Spleen (tissue), 11 donors: ENCODE measurements around the gene ZFHX2. TPM values are rescaled to one million over a fixed set of nuclear protein-coding genes. Genes with fewer than 3 reads are reported as not detected.

Experiments
- DNase-seq: peaks from one replicate; pipeline ENCODE4 v3.0.0-alpha.2; 2020
- H3K27ac ChIP-seq, 8 donors: fragments of 200-600 bp; sonication (generic) in 7 of 8; 1 replicate in 4 of 8; 2 replicates in 4 of 8; pipeline versions ENCODE4 v1.5.0 to v1.8.0; 2016 to 2021; ENCODE audit warnings: inconsistent platforms in 4 of 8, mild to moderate bottlenecking in 4 of 8, moderate library complexity in 1 of 8
- H3K27me3 ChIP-seq, 7 donors: fragments of 200-600 bp; sonication (generic) in 6 of 7; replicated peaks in 1 of 7; 1 replicate in 4 of 7; 2 replicates in 3 of 7; pipeline versions ENCODE4 v1.5.0 to v1.8.0; 2016 to 2021; ENCODE audit warnings: inconsistent platforms in 3 of 7, mild to moderate bottlenecking in 1 of 7
- H3K36me3 ChIP-seq, 6 donors: fragments of 200-600 bp; sonication (generic) in 5 of 6; 1 replicate in 4 of 6; 2 replicates in 2 of 6; pipeline versions ENCODE4 v1.5.0 to v1.8.0; 2016 to 2021; ENCODE audit warnings: inconsistent platforms in 2 of 6
- H3K4me1 ChIP-seq, 6 donors: fragments of 200-600 bp; sonication (generic) in 5 of 6; 1 replicate in 3 of 6; 2 replicates in 3 of 6; pipeline versions ENCODE4 v1.5.0 to v1.8.0; 2016 to 2021; ENCODE audit warnings: inconsistent platforms in 3 of 6
- H3K4me3 ChIP-seq, 8 donors: fragments of 200-600 bp; sonication (generic) in 7 of 8; 1 replicate in 4 of 8; 2 replicates in 4 of 8; pipeline versions ENCODE4 v1.5.0 to v1.8.0; 2016 to 2021; ENCODE audit warnings: inconsistent platforms in 4 of 8, mild to moderate bottlenecking in 4 of 8, moderate library complexity in 2 of 8
- H3K9me3 ChIP-seq, 8 donors: fragments of 200-600 bp; sonication (generic) in 7 of 8; 1 replicate in 4 of 8; 2 replicates in 4 of 8; pipeline versions ENCODE4 v1.5.0 to v1.8.0; 2016 to 2021; ENCODE audit warnings: inconsistent platforms in 4 of 8
- CTCF ChIP-seq, 11 experiments: fragments of 200-600 bp in 7 of 11; fragments of 450-650 bp in 4 of 11; sonication (generic) in 4 of 11; IDR thresholded peaks in 8 of 11; conservative IDR thresholded peaks in 3 of 11; 1 replicate in 7 of 11; 2 replicates in 4 of 11; pipeline versions ENCODE4 v1.4.0 to v1.8.0; 2016 to 2021; ENCODE audit warnings: antibody characterized with exemption in 11 of 11, inconsistent platforms in 4 of 11, mild to moderate bottlenecking in 1 of 11
- POLR2A ChIP-seq, 3 donors: fragments of 450-650 bp; IDR thresholded peaks; one replicate each; pipeline ENCODE4 v1.5.1; 2017; ENCODE audit warnings: antibody characterized with exemption in 3 of 3, mild to moderate bottlenecking in 1 of 3
- POLR2AphosphoS5 ChIP-seq, 3 donors: sonication (generic); formaldehyde crosslinking; IDR thresholded peaks; one replicate each; pipeline ENCODE4 v1.5.1; 2017; ENCODE audit warnings: antibody characterized with exemption in 3 of 3
- WGBS, 5 donors: extraction: QIAGEN DNeasy Blood & Tissue Kit in 3 of 5; methylation state at CpG; one replicate each; pipeline versions ENCODE4 v1.1.5 to v1.1.7; 2013 to 2018; 5-methylcytosine and 5-hydroxymethylcytosine counted together
- intact Hi-C: fragments of 100-400 bp; cut with DNase I; formaldehyde crosslinking; loops from one replicate; pipeline ENCODE4 v1.15.0; 2023; ENCODE audit warnings: low total_unique reads
- polyA plus RNA-seq, 3 donors: library from polyadenylated mRNA; stranded (reverse); fragments of 200-250 nt; gene quantifications; one replicate each; pipeline ENCODE4 v1.2.1, GENCODE V29; 2013
- total RNA-seq, 7 donors: library from RNA; depleted of rRNA in 3 of 7; stranded (reverse); fragments of >200 nt in 3 of 7; fragmentation: NEBNext Ultra II Directional in 4 of 7; extraction: Animal tissue kit (Norgen Biotek cat#: 25700) in 4 of 7; gene quantifications; one replicate each; pipeline versions ENCODE4 v1.1.0 to v1.2.1, GENCODE V29; 2016 to 2021
- donor health status: healthy with polysubstance abuse.
- donor health status: DM: no; HTN: no; CAD: no; lungs with moderate emphysema.
- donor health status: DM: no; HTN: no; CAD: no.
- donor health status: Bipolar disorder and iron deficiency.
- donor health status: healthy.
- donor health status: DM: no; HTN: no; CAD: no.
- donor health status: DM: yes; HTN: yes; CAD: no.

The ZFHX2 gene
- total and polyA plus RNA-seq, 10 donors = 0.09 to 2.9 (median 1.0) TPM

DNA sequence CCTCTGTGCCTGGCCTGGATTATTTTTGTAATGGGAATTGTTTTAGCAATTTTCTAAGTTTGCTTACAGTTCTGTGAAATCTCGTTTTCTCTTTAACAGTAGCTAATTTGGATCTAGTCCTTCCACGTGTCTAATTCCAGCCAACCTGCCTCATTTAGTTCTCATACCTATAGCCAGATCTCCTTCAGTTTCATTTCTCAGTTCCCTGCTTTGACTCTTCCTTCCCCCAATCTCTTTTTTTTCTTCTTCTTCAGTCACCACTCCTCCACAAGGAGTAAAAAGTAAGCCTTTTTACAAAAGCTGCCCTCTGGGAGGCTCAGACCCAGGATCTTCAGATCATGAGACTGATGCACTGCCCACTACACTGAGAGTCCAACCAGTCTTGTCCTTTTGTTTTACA lies 6.0 kb upstream of the ZFHX2 start:
- TF ChIP-seq POLR2A (IDR thresholded peaks at IDR 0.05) (no peak), POLR2AphosphoS5 (IDR thresholded peaks at IDR 0.05) (no peak), CTCF (IDR thresholded peaks at IDR 0.05 in 8 of 11, conservative IDR thresholded peaks at IDR 0.05 in 3 of 11) (no peak)
- Histone ChIP-seq H3K27me3 (no peaks in the 10 kb centered on the region), H3K9me3 (no peaks in the 10 kb centered on the region), H3K4me3 (peak overlapping the region in 2 of 8 donors; percentile 74 to 98), H3K27ac (peak overlapping the region in 6 of 8 donors; percentile 9 to 99 (median 96)), H3K4me1 (peaks cover 10 to 59% (median 33%) of the 10 kb centered on the region in 6 donors), H3K36me3 (peaks cover 0 to 47% (median 42%) of the 10 kb centered on the region in 6 donors)
- DNase-seq = no peak
- WGBS, 5 donors = 45 to 59% (median 56%) methylated on average over 2 of the region's 2 CpGs
- intact Hi-C loops = no loop called here

DNA sequence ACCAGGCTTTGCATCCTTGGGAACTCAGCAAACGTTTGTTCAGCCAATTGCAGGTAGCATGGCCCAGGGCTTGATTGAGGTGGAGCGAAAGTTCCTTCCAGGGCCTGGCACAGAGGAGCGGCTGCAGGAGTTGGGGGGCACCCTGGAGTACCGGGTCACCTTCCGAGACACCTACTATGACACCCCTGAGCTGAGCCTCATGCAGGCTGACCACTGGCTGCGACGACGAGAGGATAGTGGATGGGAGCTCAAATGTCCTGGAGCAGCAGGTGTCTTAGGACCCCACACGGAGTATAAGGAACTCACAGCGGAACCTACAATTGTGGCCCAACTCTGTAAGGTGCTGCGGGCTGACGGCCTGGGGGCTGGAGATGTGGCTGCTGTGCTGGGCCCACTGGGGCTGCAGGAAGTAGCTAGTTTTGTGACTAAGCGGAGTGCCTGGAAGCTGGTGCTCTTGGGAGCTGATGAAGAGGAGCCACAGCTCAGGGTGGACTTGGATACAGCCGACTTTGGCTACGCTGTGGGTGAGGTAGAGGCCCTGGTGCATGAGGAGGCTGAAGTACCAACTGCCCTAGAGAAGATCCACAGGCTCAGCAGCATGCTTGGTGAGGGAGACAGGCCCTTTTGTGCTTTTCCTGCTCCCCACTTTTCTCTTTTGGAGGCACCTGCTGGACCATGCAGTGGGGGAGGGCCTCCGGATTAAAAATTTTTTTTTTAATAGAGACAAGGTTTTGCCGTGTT lies 5.3 kb upstream of the ZFHX2 start:
- intact Hi-C loops = no loop called here
- peak overlapping the region; percentile 95 to 99 (median 97) for H3K27ac ChIP-seq
- peaks cover 12 to 61% (median 36%) of the 10 kb centered on the region in 6 donors for H3K4me1 ChIP-seq
- H3K36me3 ChIP-seq = peaks cover 0 to 41% (median 37%) of the 10 kb centered on the region in 6 donors
- WGBS, 5 donors = 43 to 57% (median 53%) methylated on average over 16 to 17 of the region's 17 CpGs
- no peaks in the 10 kb centered on the region for H3K9me3 ChIP-seq
- peak; percentile 79 for DNase-seq
- TF ChIP-seq CTCF (IDR thresholded peaks at IDR 0.05 in 8 of 11, conservative IDR thresholded peaks at IDR 0.05 in 3 of 11) (no peak), POLR2AphosphoS5 (IDR thresholded peaks at IDR 0.05) (peak in 2 of 3 donors; percentile 5 to 33), POLR2A (IDR thresholded peaks at IDR 0.05) (no peak)
- H3K4me3 ChIP-seq = peak overlapping the region; percentile 71 to 98 (median 77)
- no peaks in the 10 kb centered on the region for H3K27me3 ChIP-seq

DNA sequence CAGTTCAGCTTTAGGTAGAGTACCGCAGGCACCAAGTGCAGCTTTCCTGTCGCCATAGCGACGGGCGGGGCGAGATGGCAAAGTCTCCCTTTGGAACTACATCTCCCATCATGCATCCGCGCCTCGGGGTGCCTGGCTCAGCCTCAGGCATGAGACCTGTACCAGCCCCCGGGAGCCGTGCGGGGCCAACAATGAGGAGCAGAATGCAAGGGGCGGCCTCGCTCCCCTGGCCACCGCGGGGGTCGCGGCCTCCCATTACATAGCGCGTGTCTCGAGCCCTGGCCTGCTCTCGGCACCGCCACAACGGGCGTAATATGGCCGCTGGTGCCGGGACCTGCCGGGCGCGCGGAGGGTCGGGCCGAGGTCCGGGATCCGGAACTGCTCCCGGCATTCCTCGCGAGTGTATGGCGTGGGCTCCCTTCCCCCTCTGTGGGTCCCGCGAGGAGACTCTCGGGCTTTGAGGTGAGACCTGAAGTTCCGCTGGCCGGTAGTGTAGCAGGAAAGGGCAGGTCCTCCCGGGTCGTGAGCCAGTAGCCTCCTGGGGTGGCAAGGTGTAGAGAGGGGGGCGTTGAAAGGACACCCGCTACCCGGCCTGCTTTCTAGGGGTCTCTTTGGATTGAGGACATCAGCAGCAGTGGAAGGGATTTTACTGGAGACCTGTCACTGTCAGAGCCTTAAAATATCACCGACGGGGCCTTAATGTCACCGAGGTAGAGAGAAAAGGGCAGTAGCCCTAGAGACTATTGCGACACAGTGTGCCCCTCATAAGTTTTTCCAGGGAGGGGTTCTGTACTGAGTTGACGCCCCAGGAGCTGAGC lies 4.5 kb upstream of the ZFHX2 start, which contains the start of gene THTPA:
THTPA (plus strand) TSS at position 390 of the 818 bp plus-strand sequence. CDS start 487 bp downstream, outside the sequence.
- peak; percentile 99 for DNase-seq
- Histone ChIP-seq H3K4me1 (peaks cover 12 to 65% (median 39%) of the 10 kb centered on the region in 6 donors), H3K9me3 (no peaks in the 10 kb centered on the region), H3K36me3 (peaks cover 0 to 33% (median 29%) of the 10 kb centered on the region in 6 donors), H3K27ac (peak within 1 kb of the TSS; percentile 95 to 99 (median 97)), H3K4me3 (peak within 1 kb of the TSS; percentile 71 to 98 (median 77)), H3K27me3 (peaks cover 0 to 1% (median 0%) of the 10 kb centered on the region in 7 donors)
- intact Hi-C loops = no loop called here
- TF ChIP-seq POLR2A (IDR thresholded peaks at IDR 0.05) (peak in 1 of 3 donors; percentile 4), POLR2AphosphoS5 (IDR thresholded peaks at IDR 0.05) (peak; percentile 88 to 92 (median 88)), CTCF (IDR thresholded peaks at IDR 0.05 in 8 of 11, conservative IDR thresholded peaks at IDR 0.05 in 3 of 11) (no peak)
- WGBS, 5 donors = 1% methylated on average over 16 to 54 of the region's 54 CpGs
